Astrocyte (in vitro differentiated cells and primary cell): Measurements from ENCODE around the gene KLHL26. TPM values are rescaled to one million over a fixed set of nuclear protein-coding genes. Genes with fewer than 3 reads are reported as not detected.

Source experiments
- DNase-seq: peaks from one replicate; pipeline ENCODE4 v3.0.0-alpha.2; 2010; ENCODE audit warnings: low read depth
- FAIRE-seq: peaks from 2 replicates; lab custom pipeline; 2011; peaks lifted over from hg19 to GRCh38; lab: Jason Lieb, UNC
- H2AFZ ChIP-seq: 2 replicates; pipeline ENCODE4 v1.6.0; 2012; ENCODE audit warnings: low read depth, low read length, inconsistent platforms
- H3K27ac ChIP-seq: 2 replicates; pipeline ENCODE4 v1.5.1; 2011; ENCODE audit warnings: low read depth, low read length, inconsistent platforms
- H3K27me3 ChIP-seq: 2 replicates; pipeline ENCODE4 v1.6.0; 2011; ENCODE audit warnings: low read length, inconsistent platforms; ENCODE audit not compliant: insufficient read depth
- H3K36me3 ChIP-seq: 2 replicates; pipeline ENCODE4 v1.5.1; 2011; ENCODE audit warnings: low read length, inconsistent platforms; ENCODE audit not compliant: insufficient read depth
- H3K4me1 ChIP-seq: 2 replicates; pipeline ENCODE4 v1.5.1; 2011; ENCODE audit warnings: low read length, inconsistent platforms; ENCODE audit not compliant: insufficient read depth
- H3K4me2 ChIP-seq: 2 replicates; pipeline ENCODE4 v1.6.0; 2012; ENCODE audit warnings: low read length, inconsistent platforms
- H3K4me3 ChIP-seq: 2 replicates; pipeline ENCODE4 v1.5.1; 2011; ENCODE audit warnings: low read depth, mild to moderate bottlenecking, low read length, inconsistent platforms; ENCODE audit not compliant: insufficient read depth
- H3K79me2 ChIP-seq: 2 replicates; pipeline ENCODE4 v1.6.0; 2012; ENCODE audit warnings: mild to moderate bottlenecking, low read length, inconsistent platforms; ENCODE audit not compliant: insufficient read depth
- H3K9ac ChIP-seq: 2 replicates; pipeline ENCODE4 v1.6.0; 2012; ENCODE audit warnings: mild to moderate bottlenecking, low read length, inconsistent platforms
- H3K9me3 ChIP-seq: 2 replicates; pipeline ENCODE4 v1.5.1; 2012; ENCODE audit warnings: low read depth, mild to moderate bottlenecking, low read length, inconsistent platforms; ENCODE audit not compliant: insufficient read depth
- H4K20me1 ChIP-seq: 2 replicates; pipeline ENCODE4 v1.6.0; 2012; ENCODE audit warnings: low read length, inconsistent platforms; ENCODE audit not compliant: insufficient read depth
- H3K27ac Mint-ChIP-seq: one replicate; pipeline ENCODE4 v1.8.0; 2021; ENCODE audit warnings: mild to moderate bottlenecking, mixed read lengths; ENCODE audit not compliant: unreplicated experiment
- H3K27me3 Mint-ChIP-seq: one replicate; pipeline ENCODE4 v1.8.0; 2021; ENCODE audit warnings: low read depth, mixed read lengths; ENCODE audit not compliant: unreplicated experiment
- H3K36me3 Mint-ChIP-seq: one replicate; pipeline ENCODE4 v1.8.0; 2021; ENCODE audit warnings: low read depth, mixed read lengths; ENCODE audit not compliant: unreplicated experiment
- H3K4me1 Mint-ChIP-seq: one replicate; pipeline ENCODE4 v1.8.0; 2021; ENCODE audit warnings: low read depth, mixed read lengths; ENCODE audit not compliant: unreplicated experiment
- H3K4me3 Mint-ChIP-seq: one replicate; pipeline ENCODE4 v1.8.0; 2021; ENCODE audit warnings: mild to moderate bottlenecking, moderate library complexity, mixed read lengths; ENCODE audit not compliant: unreplicated experiment
- H3K9me3 Mint-ChIP-seq: one replicate; pipeline ENCODE4 v1.8.0; 2021; ENCODE audit warnings: mild to moderate bottlenecking, mixed read lengths; ENCODE audit not compliant: unreplicated experiment
- EZH2 ChIP-seq: IDR thresholded peaks from 2 replicates; pipeline ENCODE4 v1.6.1; 2012; ENCODE audit warnings: mild to moderate bottlenecking, low read length, inconsistent platforms; ENCODE audit not compliant: insufficient read depth
- total RNA-seq: library from RNA; stranded (reverse); gene quantifications from 2 replicates; pipeline ENCODE4 v1.2.1, GENCODE V29; 2021
- TF ChIP-seq, protein P1 (sequence below): IDR thresholded peaks from 2 replicates; pipeline ENCODE4 v1.5.1; 2011; ENCODE audit warnings: low read depth, mild to moderate bottlenecking, inconsistent platforms, low read length, moderate library complexity; ENCODE audit not compliant: insufficient read depth

The KLHL26 gene
- total RNA-seq, 1 donor from 2014 or later = 4.4 TPM

DNA sequence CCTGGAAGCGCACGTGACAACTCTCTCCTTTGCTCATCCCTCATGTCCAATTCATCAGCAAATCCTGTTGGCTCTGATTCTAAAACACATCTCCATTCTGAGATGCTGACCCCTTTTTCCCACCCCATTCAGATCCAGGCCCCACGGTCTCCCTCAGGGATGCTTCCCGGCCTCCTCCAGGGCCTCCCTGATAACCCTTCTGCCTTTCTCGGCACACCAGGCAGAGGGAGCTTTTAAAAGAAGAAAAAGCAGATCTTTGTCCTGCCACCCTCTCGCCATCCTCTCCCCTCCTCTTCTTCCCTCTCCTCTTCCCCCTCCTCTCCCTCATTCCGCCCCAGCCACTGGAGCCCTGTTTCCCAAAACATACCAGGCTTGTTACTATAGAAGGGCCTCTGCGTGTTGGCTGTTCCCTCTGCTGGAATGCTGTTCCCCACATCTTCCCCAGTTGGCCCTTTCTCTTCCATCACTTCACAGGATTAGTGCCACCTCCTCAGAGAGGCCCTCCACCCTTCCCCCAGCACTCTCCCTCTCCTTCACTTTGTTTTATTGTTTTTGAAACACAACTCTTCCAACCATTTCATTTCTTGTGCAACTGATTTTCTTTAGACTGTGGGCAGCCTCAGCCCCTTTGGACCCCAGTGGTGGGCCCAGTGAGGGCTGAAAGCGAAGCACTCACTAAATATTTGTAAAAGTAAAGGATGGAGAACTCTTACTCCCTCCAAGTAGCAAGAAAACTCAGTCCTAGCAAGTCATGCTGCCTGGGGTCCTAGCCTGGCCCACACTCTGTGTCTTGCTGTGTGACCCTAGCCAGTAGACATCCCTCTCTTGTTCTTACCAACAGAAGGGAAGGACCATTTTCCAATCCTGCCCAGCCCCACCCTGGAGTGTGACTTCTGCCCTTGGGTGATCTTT, 27.8 kb upstream of the KLHL26 start:
- H3K79me2 ChIP-seq = no peaks in the 10 kb centered on the region
- Mint-ChIP-seq H3K4me3 (no peak overlapping the region), H3K36me3 (peaks cover 3% of the 10 kb centered on the region), H3K27me3 (peaks cover 52% of the 10 kb centered on the region), H3K4me1 (peaks cover 7% of the 10 kb centered on the region), H3K27ac (no peak overlapping the region), H3K9me3 (no peaks in the 10 kb centered on the region)
- H3K27ac ChIP-seq = no peak overlapping the region
- H3K4me2 ChIP-seq = no peak overlapping the region
- H3K27me3 ChIP-seq = peaks cover 65% of the 10 kb centered on the region
- no peaks in the 10 kb centered on the region for H3K9me3 ChIP-seq
- no peaks in the 10 kb centered on the region for H3K36me3 ChIP-seq
- H2AFZ ChIP-seq = no peak overlapping the region
- peaks cover 19% of the 10 kb centered on the region for H4K20me1 ChIP-seq
- no peak overlapping the region for H3K4me3 ChIP-seq
- TF ChIP-seq EZH2 = no peak
- TF ChIP-seq, protein P1, sequence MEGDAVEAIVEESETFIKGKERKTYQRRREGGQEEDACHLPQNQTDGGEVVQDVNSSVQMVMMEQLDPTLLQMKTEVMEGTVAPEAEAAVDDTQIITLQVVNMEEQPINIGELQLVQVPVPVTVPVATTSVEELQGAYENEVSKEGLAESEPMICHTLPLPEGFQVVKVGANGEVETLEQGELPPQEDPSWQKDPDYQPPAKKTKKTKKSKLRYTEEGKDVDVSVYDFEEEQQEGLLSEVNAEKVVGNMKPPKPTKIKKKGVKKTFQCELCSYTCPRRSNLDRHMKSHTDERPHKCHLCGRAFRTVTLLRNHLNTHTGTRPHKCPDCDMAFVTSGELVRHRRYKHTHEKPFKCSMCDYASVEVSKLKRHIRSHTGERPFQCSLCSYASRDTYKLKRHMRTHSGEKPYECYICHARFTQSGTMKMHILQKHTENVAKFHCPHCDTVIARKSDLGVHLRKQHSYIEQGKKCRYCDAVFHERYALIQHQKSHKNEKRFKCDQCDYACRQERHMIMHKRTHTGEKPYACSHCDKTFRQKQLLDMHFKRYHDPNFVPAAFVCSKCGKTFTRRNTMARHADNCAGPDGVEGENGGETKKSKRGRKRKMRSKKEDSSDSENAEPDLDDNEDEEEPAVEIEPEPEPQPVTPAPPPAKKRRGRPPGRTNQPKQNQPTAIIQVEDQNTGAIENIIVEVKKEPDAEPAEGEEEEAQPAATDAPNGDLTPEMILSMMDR = no peak
- H3K9ac ChIP-seq = no peak overlapping the region
- FAIRE-seq (no peak), DNase-seq (no peak)
- peaks cover 9% of the 10 kb centered on the region for H3K4me1 ChIP-seq

DNA sequence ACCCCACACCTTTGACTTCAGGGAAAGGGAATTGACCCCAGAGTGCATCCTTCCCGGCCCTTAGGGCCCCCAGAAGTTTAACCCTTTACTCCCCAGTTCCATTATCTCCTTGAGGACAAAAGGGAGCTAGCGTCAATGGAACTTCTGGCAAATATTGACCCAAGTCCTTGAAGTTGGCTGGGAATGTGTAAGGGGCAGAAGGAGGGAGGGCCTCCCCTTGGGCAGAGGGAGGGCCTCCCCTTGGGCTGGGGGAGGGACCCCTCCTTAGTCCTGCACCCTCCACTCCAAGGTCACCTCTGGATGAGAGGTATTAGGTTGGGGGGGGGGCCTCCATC, 27.1 kb upstream of the KLHL26 start:
- Mint-ChIP-seq H3K27me3 (peaks cover 59% of the 10 kb centered on the region), H3K4me3 (no peak overlapping the region), H3K9me3 (no peaks in the 10 kb centered on the region), H3K4me1 (peaks cover 7% of the 10 kb centered on the region), H3K27ac (no peak overlapping the region), H3K36me3 (peaks cover 3% of the 10 kb centered on the region)
- Histone ChIP-seq H3K27ac (no peak overlapping the region), H3K27me3 (peaks cover 65% of the 10 kb centered on the region), H3K4me1 (peaks cover 9% of the 10 kb centered on the region), H3K9ac (no peak overlapping the region), H3K36me3 (no peaks in the 10 kb centered on the region), H3K79me2 (no peaks in the 10 kb centered on the region), H4K20me1 (peaks cover 19% of the 10 kb centered on the region), H2AFZ (no peak overlapping the region), H3K4me3 (no peak overlapping the region), H3K9me3 (no peaks in the 10 kb centered on the region), H3K4me2 (no peak overlapping the region)
- no peak for TF ChIP-seq EZH2
- TF ChIP-seq, protein P1 = no peak
- DNase-seq = no peak
- FAIRE-seq = no peak

DNA sequence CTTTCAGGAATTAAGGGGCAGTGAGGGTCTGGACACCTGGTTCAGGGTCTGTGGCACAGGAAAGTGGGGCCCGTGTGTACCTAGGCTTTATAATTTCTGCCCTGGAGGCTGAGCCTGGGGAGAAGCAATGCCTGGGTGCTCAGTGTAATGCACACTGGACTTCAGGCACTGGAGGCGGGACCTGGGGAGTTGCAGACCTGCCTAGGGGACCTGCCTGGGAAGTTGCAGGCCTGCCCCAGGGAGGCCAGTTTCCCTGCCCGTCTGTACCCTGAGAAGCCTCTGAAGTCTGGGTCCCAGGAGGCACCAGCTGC, 26.6 kb upstream of the KLHL26 start:
- Histone ChIP-seq H3K79me2 (no peaks in the 10 kb centered on the region), H3K27ac (no peak overlapping the region), H2AFZ (no peak overlapping the region), H3K4me2 (no peak overlapping the region), H4K20me1 (peaks cover 19% of the 10 kb centered on the region), H3K36me3 (no peaks in the 10 kb centered on the region), H3K4me3 (no peak overlapping the region), H3K9ac (no peak overlapping the region), H3K27me3 (peaks cover 65% of the 10 kb centered on the region), H3K9me3 (no peaks in the 10 kb centered on the region), H3K4me1 (peaks cover 9% of the 10 kb centered on the region)
- Mint-ChIP-seq H3K36me3 (peaks cover 3% of the 10 kb centered on the region), H3K9me3 (peaks cover 3% of the 10 kb centered on the region), H3K4me3 (no peak overlapping the region), H3K4me1 (peaks cover 7% of the 10 kb centered on the region), H3K27me3 (peaks cover 60% of the 10 kb centered on the region), H3K27ac (no peak overlapping the region)
- DNase-seq = no peak
- no peak for FAIRE-seq
- TF ChIP-seq, protein P1 = no peak
- TF ChIP-seq EZH2 = no peak
